Vagina (tissue), 2 donors: ENCODE results near the gene SYCP1. TPM values are rescaled to one million over a fixed set of nuclear protein-coding genes. Genes with fewer than 3 reads are reported as not detected.

Experiments
- DNase-seq, 2 donors: peaks; one replicate each; pipeline ENCODE4 v3.0.0-alpha.2; 2017; ENCODE audit errors: extremely low spot score in 2 of 2
- H3K27ac ChIP-seq: fragments of 200-600 bp; sonication (generic); one replicate; pipeline ENCODE4 v1.5.1; 2019
- H3K27me3 ChIP-seq: fragments of 200-600 bp; sonication (generic); one replicate; pipeline ENCODE4 v1.5.1; 2019
- H3K36me3 ChIP-seq, 2 donors: fragments of 200-600 bp; sonication (generic); one replicate each; pipeline ENCODE4 v1.5.1; 2017 to 2019
- H3K4me1 ChIP-seq: fragments of 200-600 bp; sonication (generic); one replicate; pipeline ENCODE4 v1.5.1; 2019
- H3K4me3 ChIP-seq, 2 donors: fragments of 200-600 bp; sonication (generic); 1 replicate in 1 of 2; 2 replicates in 1 of 2; pipeline ENCODE4 v1.5.1; 2016 to 2019
- H3K9me3 ChIP-seq: fragments of 200-600 bp; sonication (generic); one replicate; pipeline ENCODE4 v1.5.1; 2019
- CTCF ChIP-seq, 3 experiments: fragments of 450-650 bp in 2 of 3; fragments of 200-600 bp in 1 of 3; sonication (generic) in 1 of 3; IDR thresholded peaks; one replicate each; pipeline ENCODE4 v1.5.1; 2017 to 2019; ENCODE audit warnings: antibody characterized with exemption in 3 of 3, mild to moderate bottlenecking in 2 of 3, moderate library complexity in 2 of 3
- POLR2A ChIP-seq, 2 donors: fragments of 450-650 bp; IDR thresholded peaks; one replicate each; pipeline ENCODE4 v1.6.1; 2017; ENCODE audit warnings: antibody characterized with exemption in 2 of 2, mild to moderate bottlenecking in 2 of 2, moderate library complexity in 2 of 2
- POLR2AphosphoS5 ChIP-seq, 2 donors: sonication (generic); formaldehyde crosslinking; IDR thresholded peaks; one replicate each; pipeline ENCODE4 v1.9.0; 2017; ENCODE audit warnings: antibody characterized with exemption in 2 of 2, mild to moderate bottlenecking in 2 of 2, low read depth in 1 of 2; ENCODE audit not compliant: insufficient read depth in 1 of 2
- intact Hi-C: fragments of 100-400 bp; cut with DNase I; formaldehyde crosslinking; loops from one replicate; pipeline ENCODE4 v1.15.1; 2023
- total RNA-seq: library from RNA; depleted of rRNA; stranded (reverse); fragments of >200 nt; gene quantifications from one replicate; pipeline ENCODE4 v1.2.3, GENCODE V29; 2016

The SYCP1 gene
- total RNA-seq, 1 donor from 2014 or later = not detected

- Histone ChIP-seq H3K27ac (no peak overlapping the region), H3K36me3 (no peaks in the 10 kb centered on the region), H3K9me3 (no peaks in the 10 kb centered on the region), H3K4me1 (no peaks in the 10 kb centered on the region), H3K4me3 (no peak overlapping the region), H3K27me3 (no peaks in the 10 kb centered on the region)
- DNase-seq = no peak
- intact Hi-C loops = no loop called here
- TF ChIP-seq POLR2AphosphoS5 (IDR thresholded peaks at IDR 0.05; ENCODE audit: insufficient read depth in 1 of 2, low read depth in 1 of 2) = no peak
- TF ChIP-seq CTCF (IDR thresholded peaks at IDR 0.05) = no peak
- no peak for TF ChIP-seq POLR2A (IDR thresholded peaks at IDR 0.05)
Measured at GRCh38 chr1:114986286-114986685, 131.6 kb downstream of the SYCP1 start.

GRCh38 chr1:114988095-114988494, 133.4 kb downstream of the SYCP1 start:
- no peaks in the 10 kb centered on the region for H3K4me1 ChIP-seq
- TF ChIP-seq POLR2AphosphoS5 (IDR thresholded peaks at IDR 0.05; ENCODE audit: insufficient read depth in 1 of 2, low read depth in 1 of 2) = no peak
- no peaks in the 10 kb centered on the region for H3K27me3 ChIP-seq
- no peaks in the 10 kb centered on the region for H3K9me3 ChIP-seq
- no peaks in the 10 kb centered on the region for H3K36me3 ChIP-seq
- DNase-seq = no peak
- no peak overlapping the region for H3K4me3 ChIP-seq
- no peak overlapping the region for H3K27ac ChIP-seq
- intact Hi-C loops = no loop called here

- no peak overlapping the region for H3K4me3 ChIP-seq
- no peak overlapping the region for H3K27ac ChIP-seq
- H3K4me1 ChIP-seq = no peaks in the 10 kb centered on the region
- no peaks in the 10 kb centered on the region for H3K9me3 ChIP-seq
- TF ChIP-seq POLR2A (IDR thresholded peaks at IDR 0.05) (no peak), POLR2AphosphoS5 (IDR thresholded peaks at IDR 0.05; ENCODE audit: insufficient read depth in 1 of 2, low read depth in 1 of 2) (no peak), CTCF (IDR thresholded peaks at IDR 0.05) (no peak)
- no peaks in the 10 kb centered on the region for H3K36me3 ChIP-seq
- intact Hi-C loops = no loop called here
- DNase-seq = no peak
- H3K27me3 ChIP-seq = no peaks in the 10 kb centered on the region
Measured at GRCh38 chr1:114997510-114998289, 143.0 kb downstream of the SYCP1 start.

- Histone ChIP-seq H3K27ac (no peak overlapping the region), H3K36me3 (no peaks in the 10 kb centered on the region), H3K4me3 (no peak overlapping the region), H3K4me1 (no peaks in the 10 kb centered on the region), H3K9me3 (no peaks in the 10 kb centered on the region), H3K27me3 (no peaks in the 10 kb centered on the region)
- DNase-seq = no peak
- intact Hi-C loops = no loop called here
- TF ChIP-seq CTCF (IDR thresholded peaks at IDR 0.05) (no peak), POLR2AphosphoS5 (IDR thresholded peaks at IDR 0.05; ENCODE audit: insufficient read depth in 1 of 2, low read depth in 1 of 2) (no peak), POLR2A (IDR thresholded peaks at IDR 0.05) (no peak)
Measured at GRCh38 chr1:115006191-115006590, 151.5 kb downstream of the SYCP1 start.

- no peaks in the 10 kb centered on the region for H3K27me3 ChIP-seq
- H3K27ac ChIP-seq = no peak overlapping the region
- intact Hi-C loops = no loop called here
- H3K4me1 ChIP-seq = no peaks in the 10 kb centered on the region
- no peak overlapping the region for H3K4me3 ChIP-seq
- H3K36me3 ChIP-seq = no peaks in the 10 kb centered on the region
- no peak for DNase-seq
- TF ChIP-seq POLR2A (IDR thresholded peaks at IDR 0.05) = no peak
- H3K9me3 ChIP-seq = no peaks in the 10 kb centered on the region
Measured at GRCh38 chr1:115012006-115012405, 157.3 kb downstream of the SYCP1 start.

- Histone ChIP-seq H3K4me3 (no peak overlapping the region), H3K36me3 (no peaks in the 10 kb centered on the region), H3K9me3 (no peaks in the 10 kb centered on the region), H3K27me3 (no peaks in the 10 kb centered on the region), H3K4me1 (no peaks in the 10 kb centered on the region), H3K27ac (no peak overlapping the region)
- DNase-seq = no peak
- intact Hi-C loops = no loop called here
- TF ChIP-seq CTCF (IDR thresholded peaks at IDR 0.05) = no peak
- no peak for TF ChIP-seq POLR2AphosphoS5 (IDR thresholded peaks at IDR 0.05; ENCODE audit: insufficient read depth in 1 of 2, low read depth in 1 of 2)
- TF ChIP-seq POLR2A (IDR thresholded peaks at IDR 0.05) = no peak
Measured at GRCh38 chr1:115012434-115012833, 157.8 kb downstream of the SYCP1 start.
